GM18502 (cell line): ENCODE results near the gene SSX4.
"Not testable (repeated sequence)": the region's sequence is repeated elsewhere in the genome, so short reads cannot be mapped to it uniquely, and the experiment has no call there.

Experiments
- ATAC-seq: cut with Tn5 transposase; IDR thresholded peaks from one replicate; pipeline ENCODE4 v1.9.1; 2021; ENCODE audit warnings: mild to moderate bottlenecking; ENCODE audit not compliant: unreplicated experiment, poor library complexity

Gene SSX4

GRCh38 chrX:48383239-48383638 lies at the start of gene SSX4:
Gene SSX4 (plus strand): TSS chrX:48383539. CDS start chrX:48384054, 515 bp downstream.
- ATAC-seq, result not testable (repeated sequence)

- ATAC-seq, result not testable (repeated sequence)
Measured at GRCh38 chrX:48346059-48346458, 37.3 kb upstream of the SSX4 start.

- ATAC-seq, result not testable (repeated sequence)
Measured at GRCh38 chrX:48356315-48357094, 26.8 kb upstream of the SSX4 start, which contains the start of gene SSX3. Gene SSX3 (minus strand): TSS chrX:48356703. CDS start chrX:48355249, 1,454 bp downstream.

DNA sequence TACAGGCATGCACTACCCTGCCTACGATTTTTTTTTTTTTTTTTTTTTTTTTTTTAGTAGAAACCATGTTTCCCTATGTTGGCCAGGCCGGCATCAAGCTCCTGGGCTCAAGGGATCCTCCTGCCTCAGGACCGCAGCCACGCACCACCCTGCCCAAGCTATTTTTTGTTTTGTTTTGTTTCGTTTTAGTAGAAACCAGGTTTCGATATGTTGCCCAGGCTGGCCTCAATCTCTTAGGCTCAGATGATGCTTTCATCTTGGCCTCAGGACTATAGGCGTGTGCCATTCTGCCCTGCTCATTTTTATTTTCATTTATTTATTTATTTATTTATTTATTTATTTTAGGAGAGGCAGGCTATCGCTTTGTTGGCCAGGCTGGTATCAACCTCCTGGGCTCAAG lies 25.7 kb upstream of the SSX4 start:
- no peak for ATAC-seq

GRCh38 chrX:48359281-48359680 lies 24.1 kb upstream of the SSX4 start:
- ATAC-seq, result not testable (repeated sequence)

DNA sequence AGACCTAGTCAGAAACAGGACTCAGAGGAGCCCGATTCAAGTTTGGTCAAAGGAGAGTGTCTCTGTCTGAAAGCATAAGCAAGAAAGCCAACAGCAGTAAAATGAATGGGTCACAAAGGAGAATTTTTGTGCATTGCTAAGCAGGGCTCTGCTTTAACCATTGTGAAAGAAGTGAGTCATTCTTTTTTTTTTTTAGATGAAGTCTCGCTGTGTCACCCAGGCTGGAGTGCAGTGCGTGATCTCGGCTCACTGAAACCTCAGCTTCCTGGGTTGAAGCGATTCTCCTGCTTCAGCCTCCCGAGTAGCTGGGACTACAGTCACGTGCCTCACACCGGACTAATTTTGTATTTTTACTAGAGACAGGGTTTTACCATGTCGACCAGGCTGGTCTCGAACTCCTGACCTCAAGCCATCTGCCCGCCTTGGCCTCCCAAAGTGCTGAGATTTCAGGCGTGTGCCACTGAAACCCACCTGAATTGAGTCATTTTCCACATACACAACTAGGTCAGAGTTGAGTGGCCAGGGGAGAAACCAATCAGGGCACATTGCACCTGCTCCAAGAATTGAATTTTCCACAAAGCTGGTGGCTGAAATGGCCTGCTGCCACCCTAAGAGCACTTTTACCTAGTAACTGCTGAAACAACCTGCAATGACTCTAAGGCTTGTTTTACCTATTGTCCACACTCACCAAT lies 15.5 kb upstream of the SSX4 start:
- ATAC-seq, result not testable (repeated sequence)

DNA sequence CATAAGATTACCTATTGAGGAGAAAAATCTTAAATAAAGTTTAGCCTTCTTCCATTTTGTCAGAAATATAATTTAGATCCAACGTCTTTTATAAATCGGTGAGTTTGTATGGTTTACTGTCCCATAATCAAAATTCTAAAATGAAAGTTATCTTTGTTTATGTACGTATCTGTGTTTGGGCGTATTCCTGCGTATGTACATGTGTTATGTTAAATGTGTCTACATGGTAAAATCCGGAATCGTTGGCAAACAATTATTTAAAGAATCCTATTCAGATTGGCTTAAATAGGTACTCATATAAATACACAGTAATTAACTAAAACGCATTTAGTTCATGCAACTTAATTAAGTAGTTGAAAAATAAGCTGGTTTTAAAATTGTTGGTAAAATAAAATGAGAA lies 12.9 kb upstream of the SSX4 start:
- not testable (repeated sequence) for ATAC-seq

DNA sequence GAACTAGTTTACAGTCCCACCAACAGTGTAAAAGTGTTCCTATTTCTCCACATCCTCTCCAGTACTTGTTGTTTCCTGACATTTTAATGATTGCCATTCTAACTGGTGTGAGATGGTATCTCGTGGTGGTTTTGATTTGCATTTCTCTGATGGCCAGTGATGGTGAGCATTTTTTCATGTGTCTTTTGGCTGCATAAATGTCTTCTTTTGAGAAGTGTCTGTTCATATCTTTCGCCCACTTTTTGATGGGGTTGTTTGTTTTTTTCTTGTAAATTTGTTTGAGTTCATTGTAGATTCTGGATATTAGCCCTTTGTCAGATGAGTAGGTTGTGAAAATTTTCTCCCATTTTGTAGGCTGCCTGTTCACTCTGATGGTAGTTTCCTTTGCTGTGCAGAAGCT lies 13.6 kb downstream of the SSX4 start:
- not testable (repeated sequence) for ATAC-seq

DNA sequence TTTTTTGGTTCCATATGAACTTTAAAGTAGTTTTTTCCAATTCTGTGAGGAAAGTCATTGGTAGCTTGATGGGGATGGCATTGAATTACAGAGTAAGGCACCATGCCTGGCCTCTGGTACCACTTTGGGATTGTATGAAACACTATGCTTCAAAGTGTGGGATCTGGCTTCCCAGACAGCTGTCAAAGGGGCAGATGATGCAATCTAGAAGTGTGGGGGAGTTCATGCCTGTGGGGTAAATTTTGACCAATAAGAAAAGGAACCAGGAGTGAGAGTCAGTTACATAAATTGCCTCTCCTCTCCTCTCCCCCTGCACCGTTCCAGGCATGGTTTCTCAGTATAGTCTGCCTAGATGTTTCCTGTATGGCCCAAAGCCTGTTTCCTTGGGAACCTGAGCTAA lies 14.5 kb downstream of the SSX4 start:
- ATAC-seq, result not testable (repeated sequence)

- not testable (repeated sequence) for ATAC-seq
Measured at GRCh38 chrX:48411860-48412259, 28.5 kb downstream of the SSX4 start, which contains the start of gene SSX4B. Gene SSX4B (minus strand): TSS chrX:48411960. CDS start chrX:48411372, 588 bp downstream.

- ATAC-seq, result not testable (repeated sequence)
Measured at GRCh38 chrX:48427027-48427716, 43.8 kb downstream of the SSX4 start.

- not testable (repeated sequence) for ATAC-seq
Measured at GRCh38 chrX:48429606-48430005, 46.3 kb downstream of the SSX4 start.

DNA sequence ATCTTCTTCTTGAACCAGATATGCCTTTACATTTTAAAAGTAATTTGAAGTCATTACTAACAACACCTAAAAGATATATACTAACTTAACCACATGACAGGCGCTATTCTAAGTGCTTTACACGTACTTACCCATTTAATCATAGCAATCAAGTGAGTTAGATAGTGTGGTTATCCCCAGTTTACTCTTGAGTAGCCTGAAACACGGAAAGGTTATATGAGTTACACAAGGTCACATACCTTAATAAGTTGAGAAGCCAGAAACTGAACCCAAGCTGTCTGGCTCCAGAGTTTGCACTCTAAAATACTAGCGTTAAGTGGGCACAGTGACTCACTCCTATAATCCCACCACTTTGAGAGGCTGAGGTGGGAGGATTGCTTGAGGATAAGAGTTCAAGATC lies 46.8 kb downstream of the SSX4 start:
- not testable (repeated sequence) for ATAC-seq

DNA sequence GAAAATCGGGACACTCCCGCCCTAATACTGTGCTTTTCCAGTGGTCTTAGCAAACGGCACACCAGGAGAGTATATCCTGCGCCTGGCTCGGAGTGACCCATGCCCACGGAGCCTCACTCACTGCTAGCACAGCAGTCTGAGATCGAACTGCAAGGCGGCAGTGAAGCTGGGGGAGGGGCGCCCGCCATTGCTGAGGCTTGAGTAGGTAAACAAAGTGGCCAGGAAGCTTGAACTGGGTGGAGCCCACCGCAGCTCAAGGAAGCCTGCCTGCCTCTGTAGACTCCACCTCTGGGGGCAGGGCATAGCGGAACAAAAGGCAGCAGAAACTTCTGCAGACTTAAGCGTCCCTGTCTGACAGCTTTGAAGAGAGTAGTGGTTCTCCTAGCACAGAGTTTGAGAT lies 50.4 kb downstream of the SSX4 start:
- not testable (repeated sequence) for ATAC-seq
